ENCODE measurements around the gene SH3BGRL2.
"Not testable (repeated sequence)": the region's sequence is repeated elsewhere in the genome, so short reads cannot be mapped to it uniquely, and the experiment has no call there.

Gene SH3BGRL2

GRCh38 chr6:79648328-79648727 is 17.2 kb downstream of the SH3BGRL2 start:
- no peak for DNase-seq
- H3K9me3 ChIP-seq (ENCODE audit: control insufficient read depth, low read length): no peaks in the 10 kb centered on the region
- H3K4me3 ChIP-seq (ENCODE audit: insufficient read depth, low read depth, low read length, poor library complexity, severe bottlenecking): no peak overlapping the region
- H3K27ac ChIP-seq (ENCODE audit: insufficient read depth, low read length, poor library complexity, severe bottlenecking): no peak overlapping the region
- H3K27me3 ChIP-seq (replicated peaks; ENCODE audit: control insufficient read depth, insufficient read depth, low read length, poor library complexity, severe bottlenecking): peaks cover 2% of the 10 kb centered on the region
- H3K4me1 ChIP-seq (ENCODE audit: control insufficient read depth, insufficient read depth, low read length, poor library complexity, severe bottlenecking): no peaks in the 10 kb centered on the region
- H3K36me3 ChIP-seq (ENCODE audit: control insufficient read depth, insufficient read depth, low read length): no peaks in the 10 kb centered on the region

- no peak for DNase-seq
- no peaks in the 10 kb centered on the region for H3K36me3 ChIP-seq (ENCODE audit: control insufficient read depth, insufficient read depth, low read length)
- H3K27ac ChIP-seq (ENCODE audit: insufficient read depth, low read length, poor library complexity, severe bottlenecking): no peak overlapping the region
- peaks cover 2% of the 10 kb centered on the region for H3K27me3 ChIP-seq (replicated peaks; ENCODE audit: control insufficient read depth, insufficient read depth, low read length, poor library complexity, severe bottlenecking)
- no peaks in the 10 kb centered on the region for H3K4me1 ChIP-seq (ENCODE audit: control insufficient read depth, insufficient read depth, low read length, poor library complexity, severe bottlenecking)
- H3K9me3 ChIP-seq (ENCODE audit: control insufficient read depth, low read length): no peaks in the 10 kb centered on the region
- H3K4me3 ChIP-seq (ENCODE audit: insufficient read depth, low read depth, low read length, poor library complexity, severe bottlenecking): no peak overlapping the region
Measured at GRCh38 chr6:79649016-79649415, 17.9 kb downstream of the SH3BGRL2 start.

GRCh38 chr6:79650950-79651349 is 19.8 kb downstream of the SH3BGRL2 start:
- no peak for DNase-seq
- H3K36me3 ChIP-seq (ENCODE audit: control insufficient read depth, insufficient read depth, low read length): no peaks in the 10 kb centered on the region
- no peak overlapping the region for H3K4me3 ChIP-seq (ENCODE audit: insufficient read depth, low read depth, low read length, poor library complexity, severe bottlenecking)
- H3K27me3 ChIP-seq (replicated peaks; ENCODE audit: control insufficient read depth, insufficient read depth, low read length, poor library complexity, severe bottlenecking): peaks cover 2% of the 10 kb centered on the region
- no peak overlapping the region for H3K27ac ChIP-seq (ENCODE audit: insufficient read depth, low read length, poor library complexity, severe bottlenecking)
- no peaks in the 10 kb centered on the region for H3K9me3 ChIP-seq (ENCODE audit: control insufficient read depth, low read length)
- no peaks in the 10 kb centered on the region for H3K4me1 ChIP-seq (ENCODE audit: control insufficient read depth, insufficient read depth, low read length, poor library complexity, severe bottlenecking)

GRCh38 chr6:79656134-79656533 is 25.0 kb downstream of the SH3BGRL2 start:
- Histone ChIP-seq H3K9me3 (ENCODE audit: control insufficient read depth, low read length) (no peaks in the 10 kb centered on the region), H3K27me3 (replicated peaks; ENCODE audit: control insufficient read depth, insufficient read depth, low read length, poor library complexity, severe bottlenecking) (no peaks in the 10 kb centered on the region), H3K4me1 (ENCODE audit: control insufficient read depth, insufficient read depth, low read length, poor library complexity, severe bottlenecking) (no peaks in the 10 kb centered on the region), H3K27ac (ENCODE audit: insufficient read depth, low read length, poor library complexity, severe bottlenecking) (no peak overlapping the region), H3K36me3 (ENCODE audit: control insufficient read depth, insufficient read depth, low read length) (no peaks in the 10 kb centered on the region), H3K4me3 (ENCODE audit: insufficient read depth, low read depth, low read length, poor library complexity, severe bottlenecking) (no peak overlapping the region)
- no peak for DNase-seq

- no peaks in the 10 kb centered on the region for H3K27me3 ChIP-seq (replicated peaks; ENCODE audit: control insufficient read depth, insufficient read depth, low read length, poor library complexity, severe bottlenecking)
- no peak for DNase-seq
- no peak overlapping the region for H3K27ac ChIP-seq (ENCODE audit: insufficient read depth, low read length, poor library complexity, severe bottlenecking)
- no peak overlapping the region for H3K4me3 ChIP-seq (ENCODE audit: insufficient read depth, low read depth, low read length, poor library complexity, severe bottlenecking)
- no peaks in the 10 kb centered on the region for H3K4me1 ChIP-seq (ENCODE audit: control insufficient read depth, insufficient read depth, low read length, poor library complexity, severe bottlenecking)
- no peaks in the 10 kb centered on the region for H3K9me3 ChIP-seq (ENCODE audit: control insufficient read depth, low read length)
- H3K36me3 ChIP-seq (ENCODE audit: control insufficient read depth, insufficient read depth, low read length): no peaks in the 10 kb centered on the region
Measured at GRCh38 chr6:79657238-79657637, 26.1 kb downstream of the SH3BGRL2 start.

GRCh38 chr6:79663655-79664054 is 32.5 kb downstream of the SH3BGRL2 start:
- H3K9me3 ChIP-seq (ENCODE audit: control insufficient read depth, low read length); H3K36me3 ChIP-seq (ENCODE audit: control insufficient read depth, insufficient read depth, low read length); H3K4me3 ChIP-seq (ENCODE audit: insufficient read depth, low read depth, low read length, poor library complexity, severe bottlenecking); H3K27ac ChIP-seq (ENCODE audit: insufficient read depth, low read length, poor library complexity, severe bottlenecking); H3K4me1 ChIP-seq (ENCODE audit: control insufficient read depth, insufficient read depth, low read length, poor library complexity, severe bottlenecking); DNase-seq; H3K27me3 ChIP-seq (replicated peaks; ENCODE audit: control insufficient read depth, insufficient read depth, low read length, poor library complexity, severe bottlenecking): not testable (repeated sequence)

- DNase-seq: no peak
- Histone ChIP-seq H3K4me3 (ENCODE audit: insufficient read depth, low read depth, low read length, poor library complexity, severe bottlenecking) (no peak overlapping the region), H3K9me3 (ENCODE audit: control insufficient read depth, low read length) (no peaks in the 10 kb centered on the region), H3K4me1 (ENCODE audit: control insufficient read depth, insufficient read depth, low read length, poor library complexity, severe bottlenecking) (peaks cover 2% of the 10 kb centered on the region), H3K27ac (ENCODE audit: insufficient read depth, low read length, poor library complexity, severe bottlenecking) (no peak overlapping the region), H3K36me3 (ENCODE audit: control insufficient read depth, insufficient read depth, low read length) (no peaks in the 10 kb centered on the region), H3K27me3 (replicated peaks; ENCODE audit: control insufficient read depth, insufficient read depth, low read length, poor library complexity, severe bottlenecking) (no peaks in the 10 kb centered on the region)
Measured at GRCh38 chr6:79665725-79666551, 34.8 kb downstream of the SH3BGRL2 start.

GRCh38 chr6:79666634-79667033 is 35.5 kb downstream of the SH3BGRL2 start:
- Histone ChIP-seq H3K27me3 (replicated peaks; ENCODE audit: control insufficient read depth, insufficient read depth, low read length, poor library complexity, severe bottlenecking) (no peaks in the 10 kb centered on the region), H3K4me1 (ENCODE audit: control insufficient read depth, insufficient read depth, low read length, poor library complexity, severe bottlenecking) (peaks cover 5% of the 10 kb centered on the region), H3K27ac (ENCODE audit: insufficient read depth, low read length, poor library complexity, severe bottlenecking) (no peak overlapping the region)

GRCh38 chr6:79668381-79668780 is 37.3 kb downstream of the SH3BGRL2 start:
- Histone ChIP-seq H3K4me1 (ENCODE audit: control insufficient read depth, insufficient read depth, low read length, poor library complexity, severe bottlenecking) (peaks cover 4% of the 10 kb centered on the region), H3K27me3 (replicated peaks; ENCODE audit: control insufficient read depth, insufficient read depth, low read length, poor library complexity, severe bottlenecking) (no peaks in the 10 kb centered on the region), H3K27ac (ENCODE audit: insufficient read depth, low read length, poor library complexity, severe bottlenecking) (no peak overlapping the region), H3K9me3 (ENCODE audit: control insufficient read depth, low read length) (no peaks in the 10 kb centered on the region), H3K4me3 (ENCODE audit: insufficient read depth, low read depth, low read length, poor library complexity, severe bottlenecking) (no peak overlapping the region), H3K36me3 (ENCODE audit: control insufficient read depth, insufficient read depth, low read length) (no peaks in the 10 kb centered on the region)
- no peak for DNase-seq

More at GRCh38 chr6:79666634-79667033, 35.5 kb downstream of the SH3BGRL2 start:
- Histone ChIP-seq H3K9me3 (ENCODE audit: control insufficient read depth, low read length) (no peaks in the 10 kb centered on the region), H3K4me3 (ENCODE audit: insufficient read depth, low read depth, low read length, poor library complexity, severe bottlenecking) (no peak overlapping the region), H3K36me3 (ENCODE audit: control insufficient read depth, insufficient read depth, low read length) (no peaks in the 10 kb centered on the region)
- DNase-seq: no peak

- Histone ChIP-seq H3K36me3 (ENCODE audit: control insufficient read depth, insufficient read depth, low read length) (no peaks in the 10 kb centered on the region), H3K9me3 (ENCODE audit: control insufficient read depth, low read length) (no peaks in the 10 kb centered on the region), H3K4me3 (ENCODE audit: insufficient read depth, low read depth, low read length, poor library complexity, severe bottlenecking) (no peak overlapping the region), H3K27me3 (replicated peaks; ENCODE audit: control insufficient read depth, insufficient read depth, low read length, poor library complexity, severe bottlenecking) (no peaks in the 10 kb centered on the region), H3K27ac (ENCODE audit: insufficient read depth, low read length, poor library complexity, severe bottlenecking) (no peak overlapping the region), H3K4me1 (ENCODE audit: control insufficient read depth, insufficient read depth, low read length, poor library complexity, severe bottlenecking) (peaks cover 3% of the 10 kb centered on the region)
- DNase-seq: no peak
Measured at GRCh38 chr6:79669766-79670165, 38.6 kb downstream of the SH3BGRL2 start.
